ENCODE measurements around the gene CD69.

The CD69 gene

GRCh38 chr12:9760699-9761418, at the start of gene CD69:
TSS of gene CD69 (minus strand) at chr12:9760901. CDS start at chr12:9760820, 81 bp downstream.
- DNase-seq = no peak

DNA sequence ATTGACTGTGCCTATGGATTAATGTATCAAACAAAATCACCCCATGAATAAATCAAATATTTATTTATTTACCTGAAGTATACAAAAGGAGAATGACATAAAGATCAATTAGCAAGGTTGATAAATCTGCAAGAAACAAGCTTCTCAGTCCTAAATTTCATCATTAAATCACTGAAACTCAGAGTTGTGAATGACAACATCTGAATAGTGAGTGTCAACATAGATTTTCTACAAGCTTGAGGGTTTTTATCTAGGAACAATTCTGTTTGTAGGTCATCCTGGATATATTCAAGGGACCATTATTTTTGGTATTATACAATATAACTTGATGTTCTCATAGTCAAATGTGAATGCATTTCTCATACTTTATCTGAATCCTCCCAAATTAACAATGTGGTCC, 49.2 kb upstream of the CD69 start:
- DNase-seq = no peak

- no peak for DNase-seq
Measured at GRCh38 chr12:9809338-9809737, 48.6 kb upstream of the CD69 start.

GRCh38 chr12:9808504-9808903, 47.8 kb upstream of the CD69 start:
- DNase-seq = no peak

DNA sequence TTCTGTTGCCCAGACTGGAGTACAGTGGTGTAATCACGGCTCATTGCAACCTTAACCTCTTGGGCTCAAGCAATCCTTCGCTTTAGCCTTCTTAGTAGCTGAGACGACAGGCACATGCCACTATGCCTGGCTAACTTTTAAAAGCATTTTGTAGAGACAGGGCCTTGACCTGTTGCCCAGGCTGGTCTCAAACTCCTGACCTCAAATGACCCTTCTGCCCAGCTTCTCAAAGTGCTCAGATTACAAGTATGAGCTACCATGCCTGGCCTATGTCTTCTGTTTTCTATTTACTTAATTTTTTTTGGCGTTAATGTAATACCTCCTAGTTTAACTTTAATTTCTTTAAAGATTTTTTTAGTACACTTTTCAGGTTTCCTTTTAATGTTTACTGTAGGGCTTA, 46.0 kb upstream of the CD69 start:
- no peak for DNase-seq

GRCh38 chr12:9805883-9806282, 45.2 kb upstream of the CD69 start:
- no peak for DNase-seq

DNA sequence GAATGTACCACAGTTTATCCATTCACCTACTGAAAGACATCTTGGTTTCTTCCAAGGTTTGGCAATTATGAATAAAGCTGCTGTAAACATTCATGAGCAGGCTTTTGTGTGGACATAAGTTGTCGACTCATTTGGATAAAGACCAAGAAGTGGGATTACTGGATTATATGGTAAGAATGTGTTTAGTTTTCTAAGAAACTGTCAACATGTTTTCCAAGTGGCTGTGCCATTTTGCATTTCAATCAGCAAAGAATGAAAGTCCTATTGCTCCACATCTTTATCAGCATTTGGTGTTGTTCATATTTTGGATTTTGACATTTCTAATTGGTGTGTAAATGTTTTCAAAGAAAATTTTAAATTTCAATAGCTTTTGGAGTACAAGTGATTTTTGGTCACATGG, 39.3 kb upstream of the CD69 start:
- peak; percentile 6 for DNase-seq

- DNase-seq = peak; percentile 53
Measured at GRCh38 chr12:9797722-9798619, 37.3 kb upstream of the CD69 start.

GRCh38 chr12:9796971-9797370, 36.3 kb upstream of the CD69 start:
- no peak for DNase-seq

DNA sequence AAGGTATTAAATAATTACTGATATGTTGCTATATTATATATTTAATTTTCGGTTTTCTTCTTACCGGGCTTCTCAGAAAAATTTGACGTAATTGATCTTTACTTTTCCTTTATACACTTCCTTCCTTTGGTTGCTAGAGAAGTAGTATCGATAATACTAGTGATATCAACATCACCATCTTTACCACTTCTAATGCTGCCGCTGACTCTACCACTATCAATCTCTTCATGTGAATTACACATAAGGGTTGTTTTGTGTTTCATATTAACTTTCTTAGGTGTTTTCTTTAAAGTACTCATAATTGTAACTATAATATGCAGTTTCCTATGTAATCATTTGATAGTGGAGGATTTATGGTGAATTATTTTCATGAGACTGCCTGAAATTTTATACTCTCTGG, 35.6 kb upstream of the CD69 start:
- DNase-seq = no peak

DNA sequence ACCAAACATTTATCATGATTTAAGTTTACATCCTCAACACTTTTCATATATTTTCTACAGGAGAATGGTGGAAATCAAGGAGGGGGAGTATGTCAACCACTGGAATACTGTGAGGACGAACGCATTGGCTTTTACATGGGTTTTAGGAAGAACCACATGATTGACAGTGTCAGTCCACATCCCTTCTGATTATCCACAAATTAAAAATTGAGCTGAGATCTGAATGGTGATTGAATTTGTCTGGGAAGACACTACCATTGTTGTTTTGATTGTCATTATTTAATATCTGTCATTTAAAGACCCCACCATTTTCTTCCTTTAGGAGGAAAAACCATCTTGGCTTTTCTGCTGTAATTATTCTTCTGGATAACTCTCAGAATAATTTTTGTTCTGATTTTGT, 35.2 kb upstream of the CD69 start:
- no peak for DNase-seq

DNA sequence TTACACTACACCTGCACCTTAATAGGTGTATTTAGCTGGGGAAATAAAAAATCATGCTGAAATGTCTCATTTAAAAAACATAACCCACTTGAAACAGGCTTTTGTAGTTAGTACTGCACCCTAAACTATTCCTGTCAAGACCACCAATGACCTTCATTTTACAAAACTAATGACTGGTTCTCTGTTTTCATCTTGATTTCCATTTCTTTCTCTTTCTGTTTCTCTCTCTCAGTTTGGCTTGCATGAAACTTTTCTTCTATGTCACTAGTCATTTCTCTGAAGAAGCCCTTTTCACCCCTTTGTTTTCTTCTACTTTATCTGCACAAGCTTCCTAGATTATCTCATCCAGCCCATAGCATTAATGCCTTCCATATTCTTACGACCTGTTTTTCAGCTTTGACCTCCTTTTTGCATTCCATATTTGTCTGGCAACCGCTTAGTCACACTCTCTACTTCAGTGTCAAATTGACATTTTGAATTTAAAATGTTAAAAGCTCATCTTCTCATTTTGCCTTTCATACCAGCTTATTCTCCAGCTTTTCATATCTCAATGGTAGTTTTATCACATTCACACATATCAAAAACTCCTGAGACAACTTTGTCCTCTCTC, 33.9 kb upstream of the CD69 start:
- no peak for DNase-seq

DNA sequence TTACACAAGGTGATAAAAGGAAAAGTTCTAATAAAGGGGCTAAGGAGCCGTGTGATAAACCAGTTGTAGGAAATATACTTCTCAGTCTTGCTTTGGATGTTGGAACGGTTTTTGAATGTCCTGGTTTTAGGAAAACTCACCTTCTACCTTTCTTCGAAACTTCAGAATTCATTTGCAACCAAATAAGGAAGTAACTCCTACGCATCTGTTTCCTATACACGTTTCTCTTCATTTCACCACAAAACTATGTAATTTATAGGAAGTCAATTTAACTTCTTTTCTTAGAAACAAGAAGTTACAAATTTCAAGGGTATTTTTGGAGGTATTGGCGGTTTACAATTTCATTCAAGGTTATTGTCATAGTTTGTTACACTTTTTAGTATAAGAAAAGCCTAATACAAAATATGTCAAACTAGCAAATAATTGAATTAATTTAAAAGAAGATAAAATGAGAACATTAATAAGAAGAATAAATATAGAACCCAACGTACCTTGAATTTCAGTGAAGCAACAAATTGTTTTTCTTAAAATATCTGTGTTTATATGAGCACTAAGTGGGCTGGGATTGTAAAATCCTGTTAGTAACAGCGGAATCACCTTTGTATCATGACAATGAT, 33.2 kb upstream of the CD69 start:
- DNase-seq = no peak

- no peak for DNase-seq
Measured at GRCh38 chr12:9792961-9793617, 32.4 kb upstream of the CD69 start.

DNA sequence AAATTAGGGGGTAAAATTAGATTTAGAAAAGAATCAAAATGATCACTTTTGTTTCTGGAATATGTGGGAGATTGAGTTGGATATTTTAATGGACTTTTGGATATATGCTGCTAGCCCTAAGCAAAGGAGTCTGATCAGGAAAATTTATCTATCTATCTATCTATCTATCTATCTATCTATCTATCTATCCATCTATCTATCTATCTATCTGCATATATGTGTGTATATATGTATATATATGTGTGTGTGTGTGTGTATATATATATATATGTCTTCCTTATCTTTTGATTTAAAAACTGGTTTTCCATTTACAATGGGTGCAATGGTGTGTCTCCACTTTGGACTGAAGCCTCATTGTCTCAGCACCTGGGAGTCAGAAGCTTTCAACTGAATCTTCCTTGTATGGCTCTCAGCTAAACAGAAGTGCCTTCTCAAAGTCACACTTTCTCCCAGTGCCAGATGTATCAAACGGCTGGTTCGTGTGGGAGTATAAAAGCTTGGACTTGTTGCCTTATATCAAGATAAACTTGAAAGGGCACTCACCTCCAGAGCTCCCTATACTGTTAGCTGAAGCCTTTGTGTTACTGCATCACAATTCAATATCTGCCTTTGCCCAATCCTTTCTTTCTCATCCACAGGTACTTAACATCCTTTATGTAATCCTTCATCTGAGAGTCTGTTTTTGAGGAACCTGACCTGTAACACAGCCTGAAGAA, 31.6 kb upstream of the CD69 start:
- DNase-seq = no peak

DNA sequence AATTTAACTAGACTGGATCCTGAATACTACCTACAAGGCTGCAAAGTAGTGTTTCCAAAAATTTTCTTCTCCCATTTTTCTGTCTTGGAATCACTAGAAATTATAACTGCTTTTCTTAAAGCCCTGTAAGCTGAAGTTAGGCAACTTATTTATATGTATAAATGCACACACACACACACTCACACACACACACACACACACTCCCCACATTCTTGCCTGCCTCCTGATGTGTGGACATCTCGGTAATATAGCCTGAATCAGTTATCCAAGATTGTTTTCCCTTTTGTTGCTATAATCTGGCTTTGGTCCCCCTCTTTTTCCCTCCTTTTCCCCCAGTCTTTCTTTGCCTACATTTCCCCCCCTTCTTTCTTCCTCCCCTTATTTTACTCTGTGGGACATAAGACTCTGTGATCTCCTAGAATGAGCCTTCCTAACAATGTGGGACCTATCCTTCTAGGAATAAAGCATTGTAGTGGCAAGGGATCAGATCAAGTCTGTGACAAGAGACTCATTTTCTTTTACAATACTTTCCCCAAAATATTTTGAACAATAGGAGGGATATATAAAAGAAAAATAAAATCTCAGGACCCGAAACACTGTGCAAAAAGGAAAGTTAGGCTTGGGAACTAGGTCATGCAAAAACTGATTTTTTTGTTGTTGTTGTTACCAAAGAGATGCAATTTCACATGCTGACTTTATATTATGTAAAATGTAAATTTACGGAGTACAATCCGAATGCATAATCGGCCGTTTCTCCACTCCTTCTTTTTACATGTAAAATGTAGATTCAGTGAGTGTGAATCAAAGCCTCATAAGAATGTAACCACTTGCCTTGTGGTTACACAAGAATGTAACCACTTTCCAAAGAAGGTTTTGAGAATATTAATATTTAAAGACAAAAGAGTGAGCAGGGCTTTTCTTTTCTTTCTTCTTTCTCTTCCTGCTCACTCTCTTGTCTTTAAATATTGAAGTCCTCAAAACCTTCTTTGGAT, 26.3 kb upstream of the CD69 start:
- DNase-seq = no peak

DNA sequence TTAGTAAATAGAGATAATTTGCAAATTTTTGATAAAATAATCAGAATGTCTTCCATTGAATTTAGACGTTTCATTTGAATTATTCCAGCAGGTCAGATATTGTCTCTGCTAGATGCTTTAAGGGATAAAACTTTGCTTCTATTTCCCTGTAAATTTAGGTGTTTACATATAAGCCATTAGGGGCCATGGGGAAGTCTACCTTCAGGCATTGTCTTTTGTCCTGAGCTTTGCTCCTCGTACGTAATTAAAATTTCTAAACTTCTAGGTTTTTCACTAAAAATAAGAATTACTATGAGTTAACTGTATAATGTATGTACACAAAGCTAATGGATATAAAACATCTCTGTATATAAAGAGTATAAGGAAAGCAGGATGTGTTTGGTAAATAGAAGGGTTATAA, 24.1 kb upstream of the CD69 start:
- DNase-seq = no peak

DNA sequence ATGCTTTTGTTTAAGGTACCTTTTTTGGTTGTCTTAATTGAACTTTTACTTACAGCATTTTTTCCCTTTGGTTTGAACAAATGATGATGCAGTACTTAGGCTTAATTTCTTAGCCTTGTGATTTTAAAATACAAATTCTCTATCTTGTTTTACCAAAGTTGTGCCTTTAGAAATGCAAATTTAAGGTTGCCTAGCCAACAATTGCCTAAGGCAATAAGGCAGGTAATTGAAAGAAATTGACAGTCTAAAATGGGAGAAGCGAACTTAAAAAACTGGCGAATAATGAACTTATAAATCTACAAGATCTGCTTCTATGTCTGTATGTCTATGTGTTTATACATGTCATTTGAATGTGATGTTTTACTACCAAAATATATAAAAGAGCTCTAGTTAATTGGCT, 23.6 kb upstream of the CD69 start:
- DNase-seq = no peak

DNA sequence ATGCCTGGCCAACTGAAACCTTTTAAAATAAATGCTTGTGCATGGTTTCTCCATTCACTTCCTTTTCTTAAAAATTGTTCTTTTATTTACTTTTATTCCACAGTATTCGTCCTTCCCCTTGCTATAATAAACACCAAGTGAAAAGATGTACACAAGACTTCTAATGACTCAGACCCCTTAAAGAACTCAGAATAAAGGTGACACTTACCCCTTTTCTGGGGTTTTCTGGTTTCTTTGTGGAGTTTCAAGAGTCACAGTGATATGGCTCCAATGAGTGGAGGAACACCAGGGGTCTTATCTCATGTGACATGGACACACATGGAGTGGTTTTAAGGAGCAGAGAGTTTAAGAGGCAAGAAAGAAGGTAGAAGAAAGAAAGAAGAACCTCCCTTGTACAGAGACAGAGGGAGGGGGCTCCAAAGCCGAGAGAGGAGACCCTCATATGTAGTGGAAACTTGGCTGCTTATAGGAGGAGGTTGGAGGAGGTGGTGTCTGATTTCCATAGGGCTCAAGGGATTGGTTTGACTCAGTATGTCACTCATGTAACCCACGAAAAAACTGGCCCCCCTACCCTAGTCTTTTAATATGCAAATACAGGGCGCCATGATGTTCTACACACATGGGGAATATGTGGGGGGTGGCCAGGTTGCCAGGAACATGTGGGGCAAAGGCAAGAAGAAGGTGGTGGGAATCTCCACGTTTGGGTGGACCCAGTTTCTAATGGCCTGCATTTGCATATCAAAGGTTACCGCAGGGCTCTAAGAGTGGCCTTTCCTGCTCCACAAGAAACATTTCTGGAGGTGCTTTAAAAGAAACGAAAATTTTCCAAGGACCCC, 22.1 kb upstream of the CD69 start:
- DNase-seq = no peak

DNA sequence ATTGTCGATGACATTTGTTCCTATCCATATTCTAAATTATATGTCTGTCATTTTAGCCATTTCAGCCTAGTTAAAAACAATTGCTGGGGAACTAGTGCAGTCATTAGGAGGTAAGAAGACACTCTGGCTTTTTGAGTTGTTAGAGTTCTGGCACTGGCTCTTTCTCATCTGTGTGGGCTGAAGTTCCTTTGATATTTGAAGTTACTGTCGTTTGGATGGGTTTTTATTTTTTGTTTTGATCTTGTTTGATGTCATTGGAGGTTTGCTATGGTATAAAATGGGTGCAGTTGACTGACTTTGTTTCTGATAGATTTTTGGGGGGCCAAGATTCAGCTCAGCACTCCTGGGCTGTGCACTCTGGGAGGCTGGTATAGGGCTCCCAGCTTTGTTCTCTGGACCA, 20.7 kb upstream of the CD69 start:
- DNase-seq = no peak

Data from NCI-H82 (cell line).